Mammary epithelial cell (primary cell): ENCODE data around the gene PHGDH.

Experiments used
- EZH2 ChIP-seq: IDR thresholded peaks from 2 replicates; pipeline ENCODE4 v1.6.1; 2012; ENCODE audit warnings: low read length, inconsistent platforms, borderline replicate concordance
- TF ChIP-seq, protein P1 (sequence below), 2 donors: IDR thresholded peaks in 1 of 2; conservative IDR thresholded peaks in 1 of 2; 2 replicates each; pipeline ENCODE4 v1.5.1; 2011 to 2012; ENCODE audit warnings: inconsistent platforms in 2 of 2, low read length in 2 of 2, mild to moderate bottlenecking in 2 of 2, control low read depth in 1 of 2, low read depth in 1 of 2; ENCODE audit not compliant: insufficient read depth in 1 of 2; ENCODE audit errors: extremely low read depth in 1 of 2

DNA sequence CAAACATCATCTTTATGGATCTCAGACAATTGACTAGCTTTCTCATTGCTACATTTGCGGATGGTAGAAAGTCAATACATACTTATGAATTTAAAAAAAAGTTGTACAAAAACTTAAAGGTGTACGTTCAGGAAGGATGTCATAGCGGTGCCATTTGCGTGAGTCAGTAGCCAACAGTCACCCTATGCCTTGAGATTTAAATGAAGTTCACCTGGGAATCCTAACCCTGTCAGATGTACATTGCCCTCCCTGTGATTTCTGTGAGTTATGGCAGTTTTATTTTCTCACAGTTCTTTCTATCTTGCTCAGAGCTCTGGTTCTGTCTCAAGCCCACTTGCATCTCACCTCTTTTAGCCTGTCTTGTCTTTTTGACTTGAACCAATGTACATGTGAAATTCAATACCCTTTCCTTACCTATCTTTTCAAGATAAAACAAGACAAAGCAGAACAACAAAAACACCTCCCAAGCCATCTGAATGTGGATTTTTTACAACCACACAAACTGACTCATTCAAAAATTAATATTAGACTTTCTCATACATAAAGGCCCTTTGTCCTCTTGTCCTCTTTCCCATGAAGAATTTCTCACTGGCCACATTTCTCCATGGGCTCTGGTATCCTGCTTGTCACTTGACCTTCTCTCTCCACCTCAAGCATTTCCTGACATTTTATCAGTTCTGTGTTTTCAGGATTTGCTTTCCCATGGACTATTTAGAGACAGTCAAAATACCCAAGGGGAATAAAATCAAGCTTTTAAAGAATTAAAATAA lies 38.4 kb upstream of the PHGDH start:
- TF ChIP-seq, protein P1, sequence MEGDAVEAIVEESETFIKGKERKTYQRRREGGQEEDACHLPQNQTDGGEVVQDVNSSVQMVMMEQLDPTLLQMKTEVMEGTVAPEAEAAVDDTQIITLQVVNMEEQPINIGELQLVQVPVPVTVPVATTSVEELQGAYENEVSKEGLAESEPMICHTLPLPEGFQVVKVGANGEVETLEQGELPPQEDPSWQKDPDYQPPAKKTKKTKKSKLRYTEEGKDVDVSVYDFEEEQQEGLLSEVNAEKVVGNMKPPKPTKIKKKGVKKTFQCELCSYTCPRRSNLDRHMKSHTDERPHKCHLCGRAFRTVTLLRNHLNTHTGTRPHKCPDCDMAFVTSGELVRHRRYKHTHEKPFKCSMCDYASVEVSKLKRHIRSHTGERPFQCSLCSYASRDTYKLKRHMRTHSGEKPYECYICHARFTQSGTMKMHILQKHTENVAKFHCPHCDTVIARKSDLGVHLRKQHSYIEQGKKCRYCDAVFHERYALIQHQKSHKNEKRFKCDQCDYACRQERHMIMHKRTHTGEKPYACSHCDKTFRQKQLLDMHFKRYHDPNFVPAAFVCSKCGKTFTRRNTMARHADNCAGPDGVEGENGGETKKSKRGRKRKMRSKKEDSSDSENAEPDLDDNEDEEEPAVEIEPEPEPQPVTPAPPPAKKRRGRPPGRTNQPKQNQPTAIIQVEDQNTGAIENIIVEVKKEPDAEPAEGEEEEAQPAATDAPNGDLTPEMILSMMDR (conservative IDR thresholded peaks at IDR 0.05 in 1 of 2, IDR thresholded peaks at IDR 0.05 in 1 of 2; ENCODE audit: extremely low read depth in 1 of 2, insufficient read depth in 1 of 2, low read depth in 1 of 2, low read length in 2 of 2), result no peak
- TF ChIP-seq EZH2, result no peak
